LNCaP clone FGC (cell line): Measurements from ENCODE around the gene STAT5B.
"Not testable (repeated sequence)": the region's sequence is repeated elsewhere in the genome, so short reads cannot be mapped to it uniquely, and the experiment has no call there.

Experiments
- DNase-seq: peaks from one replicate; pipeline ENCODE4 v3.0.0-alpha.2; 2011; ENCODE audit warnings: low read depth
- H3K4me3 ChIP-seq: 2 replicates; pipeline ENCODE4 v1.5.1; 2011; ENCODE audit warnings: mild to moderate bottlenecking, low read depth, low read length, control low read depth
- TF ChIP-seq, protein P1 (sequence below): IDR thresholded peaks from 2 replicates; pipeline ENCODE4 v1.5.1; 2012; ENCODE audit warnings: mild to moderate bottlenecking; ENCODE audit not compliant: control insufficient read depth, insufficient read depth; ENCODE audit errors: extremely low read depth

STAT5B gene

DNA sequence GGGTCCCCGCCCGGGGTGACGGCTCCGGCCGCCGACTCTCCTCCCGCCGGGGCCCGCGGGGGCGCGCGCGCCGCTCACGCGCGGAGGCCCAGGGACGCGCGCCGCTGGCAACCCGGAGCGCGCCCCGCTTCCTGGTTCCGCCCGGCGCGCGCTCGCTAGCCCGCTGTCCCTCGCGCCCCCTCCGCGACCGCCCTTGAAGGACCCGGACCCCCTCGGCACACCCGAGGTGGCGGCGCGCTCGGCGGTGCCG lies at the start of gene STAT5B:
Gene STAT5B (minus strand): TSS at position 33 of the 250 bp plus-strand sequence. CDS start 44,264 bp downstream, outside the sequence.
- no peak for DNase-seq

DNA sequence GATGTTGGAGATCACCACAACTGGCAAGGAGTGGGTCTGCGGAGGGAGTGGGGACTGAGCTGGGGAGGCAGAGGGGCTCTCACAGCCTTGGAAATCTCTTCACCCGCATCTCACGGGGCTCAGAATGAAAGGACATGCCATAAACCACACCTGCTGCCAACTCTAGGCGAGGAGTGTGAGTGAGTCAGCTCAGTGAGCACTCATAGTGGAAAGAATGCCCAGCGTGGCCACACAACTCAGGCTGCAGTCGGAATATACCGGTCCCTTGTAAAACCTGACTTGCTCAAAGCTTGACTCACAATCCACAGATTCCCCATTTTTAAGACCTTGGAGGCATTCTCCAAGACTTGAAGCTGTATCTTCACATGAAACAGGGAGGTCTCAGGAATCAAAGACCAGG lies 48.8 kb upstream of the STAT5B start:
- TF ChIP-seq, protein P1, sequence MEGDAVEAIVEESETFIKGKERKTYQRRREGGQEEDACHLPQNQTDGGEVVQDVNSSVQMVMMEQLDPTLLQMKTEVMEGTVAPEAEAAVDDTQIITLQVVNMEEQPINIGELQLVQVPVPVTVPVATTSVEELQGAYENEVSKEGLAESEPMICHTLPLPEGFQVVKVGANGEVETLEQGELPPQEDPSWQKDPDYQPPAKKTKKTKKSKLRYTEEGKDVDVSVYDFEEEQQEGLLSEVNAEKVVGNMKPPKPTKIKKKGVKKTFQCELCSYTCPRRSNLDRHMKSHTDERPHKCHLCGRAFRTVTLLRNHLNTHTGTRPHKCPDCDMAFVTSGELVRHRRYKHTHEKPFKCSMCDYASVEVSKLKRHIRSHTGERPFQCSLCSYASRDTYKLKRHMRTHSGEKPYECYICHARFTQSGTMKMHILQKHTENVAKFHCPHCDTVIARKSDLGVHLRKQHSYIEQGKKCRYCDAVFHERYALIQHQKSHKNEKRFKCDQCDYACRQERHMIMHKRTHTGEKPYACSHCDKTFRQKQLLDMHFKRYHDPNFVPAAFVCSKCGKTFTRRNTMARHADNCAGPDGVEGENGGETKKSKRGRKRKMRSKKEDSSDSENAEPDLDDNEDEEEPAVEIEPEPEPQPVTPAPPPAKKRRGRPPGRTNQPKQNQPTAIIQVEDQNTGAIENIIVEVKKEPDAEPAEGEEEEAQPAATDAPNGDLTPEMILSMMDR, result no peak
- no peak overlapping the region for H3K4me3 ChIP-seq
- peak; percentile 8 for DNase-seq

More for the DNA sequence above, at the start of gene STAT5B:
- H3K4me3 ChIP-seq, result peak within 1 kb of the TSS; percentile 77
- TF ChIP-seq, protein P1, result no peak

- DNase-seq, result no peak
- no peak overlapping the region for H3K4me3 ChIP-seq
- TF ChIP-seq, protein P1, result no peak
Measured at GRCh38 chr17:42323268-42323773, 47.1 kb upstream of the STAT5B start.

- peak; percentile 71 for DNase-seq
- TF ChIP-seq, protein P1, result peak; percentile 99
- no peak overlapping the region for H3K4me3 ChIP-seq
Measured at GRCh38 chr17:42322382-42323267, 46.4 kb upstream of the STAT5B start.

DNA sequence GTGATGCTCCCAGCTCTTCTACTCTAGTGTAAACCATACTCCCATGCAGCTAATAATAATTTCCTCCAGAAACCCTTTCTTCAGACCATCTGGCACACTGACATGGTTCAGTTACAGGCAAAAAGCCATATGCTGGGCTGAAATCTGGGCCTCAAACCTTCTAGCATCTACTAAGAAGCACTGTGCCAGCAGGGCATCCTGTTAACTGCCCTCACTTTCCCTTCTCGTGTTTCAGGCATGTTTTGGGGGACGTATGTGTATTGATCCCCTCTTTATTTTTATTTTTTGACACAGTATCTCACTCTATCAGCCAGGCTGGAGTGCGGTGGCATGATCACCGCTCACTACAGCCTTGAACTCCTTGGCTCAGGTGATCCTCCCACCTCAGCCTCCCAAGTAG lies 45.4 kb upstream of the STAT5B start:
- TF ChIP-seq, protein P1, result no peak
- DNase-seq, result no peak
- H3K4me3 ChIP-seq, result no peak overlapping the region

GRCh38 chr17:42317967-42318366 lies 41.8 kb upstream of the STAT5B start:
- H3K4me3 ChIP-seq, DNase-seq: not testable (repeated sequence)

- no peak overlapping the region for H3K4me3 ChIP-seq
- DNase-seq, result no peak
- TF ChIP-seq, protein P1, result no peak
Measured at GRCh38 chr17:42317266-42317845, 41.2 kb upstream of the STAT5B start.
